GM21447 (cell line): ENCODE data around the gene HOXB2.

Source experiments
- ATAC-seq: cut with Tn5 transposase; IDR thresholded peaks from one replicate; pipeline ENCODE4 v1.9.1; 2021; ENCODE audit not compliant: unreplicated experiment

The HOXB2 gene

DNA sequence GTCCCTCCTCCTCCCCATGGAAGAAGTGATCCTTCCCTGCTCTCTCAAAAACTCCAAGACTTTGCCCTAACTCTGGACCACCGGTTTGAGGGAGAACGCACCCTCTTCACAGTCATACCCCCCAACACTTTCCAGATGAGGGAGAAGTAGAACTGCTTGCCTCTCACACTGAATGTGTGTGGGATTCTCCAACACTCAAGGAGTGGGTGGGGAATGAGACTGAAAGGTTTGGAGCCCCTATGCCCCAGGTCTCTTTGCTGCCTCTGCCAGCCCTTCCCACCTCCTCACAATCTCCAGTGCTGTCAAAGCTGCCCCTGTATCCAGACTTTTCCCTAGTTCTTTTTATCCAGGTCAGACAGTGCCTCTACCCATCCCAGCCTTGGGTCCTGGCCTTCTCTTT lies 21.8 kb upstream of the HOXB2 start:
- no peak for ATAC-seq

DNA sequence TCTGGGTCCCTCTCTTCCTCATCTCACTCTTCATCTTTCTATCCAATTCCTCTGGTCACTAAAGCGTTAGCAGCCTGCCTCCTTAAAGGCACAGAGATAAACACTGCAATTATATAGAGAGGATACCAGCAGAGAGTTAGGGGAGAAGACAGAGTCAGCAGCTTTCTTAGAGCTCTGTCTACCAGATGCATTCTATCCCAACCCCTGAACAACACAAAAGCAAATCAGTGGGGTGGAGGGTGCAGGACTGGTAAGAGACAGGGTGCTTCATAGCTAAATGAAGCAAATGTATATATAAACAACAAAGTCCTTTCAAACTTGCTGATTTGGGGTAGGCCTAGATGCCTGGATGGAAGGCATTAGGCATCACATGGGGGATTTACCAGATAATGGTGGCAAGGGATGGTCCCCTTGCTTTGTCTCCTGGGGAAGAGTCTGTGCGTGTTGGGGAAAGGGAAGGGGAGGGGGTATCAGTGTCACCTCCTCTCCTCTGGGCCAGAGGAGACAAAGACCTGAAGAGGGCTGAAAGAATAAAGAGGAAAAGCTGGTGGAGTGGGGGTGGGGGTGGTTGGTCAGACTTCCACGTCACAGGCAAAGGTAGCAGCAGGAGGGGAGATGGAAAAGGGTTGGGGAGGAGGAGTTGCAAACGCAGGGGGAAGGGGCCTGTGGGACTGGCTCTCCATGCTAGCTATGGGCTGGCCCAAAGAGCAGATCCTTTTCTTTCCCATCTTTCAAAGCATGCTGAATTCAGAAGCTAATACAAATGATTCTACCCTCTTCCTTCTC lies 21.2 kb upstream of the HOXB2 start:
- ATAC-seq: no peak

DNA sequence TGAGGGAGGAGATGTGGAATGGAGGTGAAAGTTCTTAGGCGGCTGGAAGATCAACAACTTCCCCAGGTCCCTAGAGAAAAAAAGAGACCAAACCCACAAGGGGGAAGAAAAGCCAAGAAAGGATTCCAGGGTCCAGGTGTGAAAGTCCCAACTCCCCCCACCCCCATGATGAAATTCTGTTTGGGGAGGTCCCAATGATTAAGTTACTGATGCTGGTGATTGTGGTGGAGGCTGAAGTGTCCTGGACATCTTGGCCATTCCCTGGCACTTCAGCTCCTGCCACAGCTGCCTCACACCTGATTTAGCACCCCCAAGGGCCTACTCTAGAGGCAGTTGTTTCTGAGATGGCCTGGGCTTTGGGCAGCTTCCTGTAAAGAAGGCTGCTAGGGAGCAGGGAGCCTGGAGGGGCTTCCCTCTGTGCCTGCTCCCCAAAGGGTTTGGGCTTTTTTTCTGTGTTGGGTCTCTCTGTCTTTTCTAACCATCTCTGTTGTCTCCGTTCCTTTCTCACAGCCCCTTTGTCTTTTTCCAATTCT lies 20.2 kb upstream of the HOXB2 start:
- no peak for ATAC-seq

DNA sequence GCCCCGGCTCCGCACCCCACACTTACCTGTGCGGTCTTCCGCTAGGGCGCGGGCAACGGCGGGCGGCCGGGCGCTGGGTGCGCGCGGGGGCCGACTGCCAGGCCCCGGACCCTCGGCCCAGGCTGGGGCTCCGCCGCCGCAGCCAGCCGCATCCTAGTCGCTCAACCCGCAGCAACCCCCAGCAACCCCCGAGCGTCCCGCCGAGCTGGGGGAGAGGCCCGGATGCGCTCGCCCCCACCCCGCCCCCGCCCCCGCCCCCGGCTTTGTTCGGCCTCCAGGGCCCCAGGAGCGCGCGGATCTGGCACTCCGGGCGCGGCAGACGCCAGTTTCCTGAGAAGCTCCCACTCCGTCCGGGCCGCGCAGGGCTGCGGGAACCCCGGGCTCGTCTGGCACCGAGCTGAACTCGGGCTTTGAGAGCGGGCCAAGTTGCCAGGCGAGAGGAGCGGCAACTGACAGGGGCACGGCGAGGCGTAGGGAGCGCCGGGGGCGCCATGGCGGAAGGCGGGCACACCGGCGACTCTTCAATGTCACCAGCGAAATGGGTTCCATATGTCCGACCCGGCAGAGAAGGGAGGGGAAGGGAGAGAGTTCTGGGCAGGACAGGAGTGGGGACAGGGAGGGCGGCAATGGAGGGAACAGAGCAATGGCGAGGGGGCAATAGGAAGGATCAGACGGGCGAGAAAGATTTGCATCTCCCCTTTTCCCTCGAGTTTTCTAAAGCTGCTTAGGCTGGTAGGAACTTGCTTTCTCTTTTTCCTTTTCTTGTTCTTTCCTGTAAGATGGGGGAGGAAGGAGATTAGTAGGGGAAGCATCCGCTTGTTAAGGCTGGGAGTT lies 19.5 kb upstream of the HOXB2 start:
- no peak for ATAC-seq

DNA sequence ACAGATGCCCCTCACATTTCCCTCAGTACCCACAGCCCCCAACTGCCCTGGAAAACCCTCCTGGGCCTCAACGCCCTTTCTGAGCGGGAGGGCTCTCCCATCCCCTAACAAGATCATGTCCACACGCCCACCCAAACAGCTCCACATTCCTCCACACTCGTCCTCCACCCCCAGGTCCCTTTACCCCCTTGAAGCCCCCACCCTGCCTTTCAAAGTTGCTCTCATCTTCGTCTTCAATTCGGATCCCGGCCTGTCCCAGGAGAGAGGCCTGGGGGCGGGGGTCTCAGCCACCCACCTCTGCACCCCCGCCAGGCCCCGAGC lies 18.9 kb upstream of the HOXB2 start:
- no peak for ATAC-seq

DNA sequence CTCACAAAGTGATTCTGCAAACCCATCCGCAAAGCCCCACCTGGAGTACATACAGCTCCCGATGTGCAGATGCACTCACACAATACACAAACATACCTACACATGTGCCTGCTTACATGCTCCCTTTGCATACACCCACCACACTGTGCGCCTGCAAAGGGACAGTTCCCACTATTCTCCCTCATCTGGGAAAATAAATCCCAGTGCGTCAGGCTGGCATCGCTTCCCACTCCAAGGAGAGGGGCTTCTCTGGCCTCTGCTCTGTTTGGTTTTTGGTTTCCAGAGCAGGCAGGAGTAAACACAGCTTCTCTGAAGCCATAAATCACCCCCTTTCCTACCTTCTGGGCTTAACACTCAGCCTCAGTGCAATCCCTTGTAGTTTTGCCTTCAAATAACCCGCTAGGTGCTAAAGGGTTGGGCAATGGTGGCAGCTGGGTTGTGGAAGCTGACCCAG lies 18.5 kb upstream of the HOXB2 start:
- no peak for ATAC-seq

DNA sequence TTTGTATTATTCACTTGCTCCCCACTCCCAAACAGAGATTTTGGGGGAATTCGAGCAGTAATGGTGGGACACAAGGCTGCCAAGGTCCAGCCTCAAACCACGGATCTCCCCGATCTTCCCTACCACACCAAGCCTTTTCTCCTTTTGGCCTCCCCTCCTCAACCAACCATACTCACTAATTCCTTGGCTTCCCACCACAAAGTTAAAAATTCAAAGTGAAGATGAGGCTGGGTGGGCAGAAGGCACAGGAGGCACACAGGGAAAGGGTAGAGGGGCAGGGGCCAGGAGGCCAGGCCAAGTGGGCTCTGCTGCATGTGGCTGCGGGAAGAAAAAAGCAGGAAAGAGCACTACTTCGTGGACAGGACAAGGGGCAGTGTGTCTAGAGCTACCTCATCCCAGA lies 18.0 kb upstream of the HOXB2 start:
- no peak for ATAC-seq

DNA sequence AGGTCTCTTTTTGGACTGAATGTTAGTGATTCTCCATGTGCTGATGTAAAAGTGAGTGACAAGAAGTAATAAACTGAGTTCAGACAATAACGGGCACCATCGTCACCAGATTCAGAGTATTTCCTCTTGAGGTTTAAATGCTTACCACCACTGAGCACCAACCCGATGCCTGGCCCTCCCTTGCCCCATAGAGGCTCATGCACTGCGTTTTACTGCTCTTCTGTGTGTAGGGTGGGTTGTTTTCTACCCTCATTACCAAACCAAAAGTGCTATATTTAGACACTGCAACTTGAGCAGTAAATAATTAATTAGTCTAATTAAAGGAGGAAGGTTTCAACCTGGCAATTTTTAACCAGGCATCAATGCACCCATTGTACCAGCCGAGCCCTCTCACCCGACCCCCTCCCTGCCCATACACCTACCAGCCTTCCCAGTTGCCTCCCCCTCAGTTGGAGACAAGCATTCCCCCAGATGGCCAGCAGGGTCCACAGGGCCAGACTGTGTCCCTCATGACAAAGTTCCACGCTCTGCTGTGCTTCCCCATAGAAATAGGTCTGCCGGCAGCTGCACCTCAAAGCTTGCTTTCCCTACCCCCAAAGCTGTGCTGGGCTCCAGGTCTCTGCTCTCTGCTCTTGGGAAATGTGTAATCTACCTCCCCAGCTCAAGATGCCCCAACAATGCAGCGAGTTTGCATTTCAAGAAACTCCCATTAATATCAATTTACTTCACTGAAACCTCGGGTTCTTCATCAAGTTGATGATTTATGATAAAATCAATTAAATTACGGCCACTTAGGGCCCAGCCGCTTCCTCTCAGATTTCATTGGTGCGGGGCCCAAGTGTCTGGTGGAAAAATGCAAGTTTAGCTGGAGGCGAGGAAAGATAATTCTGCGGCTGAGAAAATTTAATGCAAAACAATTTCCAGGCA lies 17.2 kb upstream of the HOXB2 start:
- peak; percentile 61 for ATAC-seq

DNA sequence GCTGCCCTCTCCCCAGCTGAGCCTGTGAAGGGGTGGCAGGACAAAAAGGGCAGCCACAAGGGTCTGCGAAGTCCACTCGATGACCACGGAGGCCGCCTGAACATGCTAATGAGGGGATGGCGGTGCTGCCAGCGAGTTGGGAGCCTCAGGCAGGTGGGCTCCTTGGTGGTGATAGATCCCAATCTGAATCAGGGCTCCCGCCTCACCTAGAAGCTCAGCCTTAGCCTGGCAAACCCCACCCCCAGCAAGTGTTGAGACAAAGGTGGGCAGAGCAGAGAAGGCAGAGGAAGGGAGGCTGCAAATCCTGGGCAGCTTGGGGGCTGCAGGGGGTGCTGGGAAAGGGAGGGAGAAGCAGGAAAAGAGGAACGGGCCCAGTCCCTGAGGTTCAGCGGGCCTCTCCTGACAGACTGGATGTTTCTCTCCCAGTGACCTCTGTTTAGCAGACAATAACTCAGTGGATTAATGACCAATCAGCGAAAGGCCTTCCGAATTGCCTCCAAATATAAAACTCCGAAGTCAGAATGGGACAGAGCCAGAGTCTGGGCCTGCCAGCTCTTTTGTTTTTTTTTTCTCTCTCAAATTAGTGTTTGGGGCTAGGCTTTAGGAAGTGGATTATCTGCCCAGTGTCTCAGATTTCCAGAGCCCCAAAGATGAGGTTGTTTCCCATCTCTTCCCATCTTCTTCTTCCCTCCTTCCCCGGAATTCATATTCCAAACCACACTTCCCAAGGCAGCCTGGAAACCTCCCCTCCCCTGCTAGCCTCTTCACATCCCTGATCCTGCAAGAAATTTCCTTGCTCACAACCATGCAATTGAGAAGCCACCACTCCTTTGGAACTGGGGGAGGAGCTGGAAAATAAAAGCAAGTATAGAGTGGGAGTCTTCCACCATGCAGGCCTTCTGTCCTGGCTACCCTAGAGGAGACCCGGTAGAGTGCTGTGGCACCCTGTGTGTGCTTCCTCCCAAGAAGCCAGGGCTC lies 15.2 kb upstream of the HOXB2 start:
- no peak for ATAC-seq

DNA sequence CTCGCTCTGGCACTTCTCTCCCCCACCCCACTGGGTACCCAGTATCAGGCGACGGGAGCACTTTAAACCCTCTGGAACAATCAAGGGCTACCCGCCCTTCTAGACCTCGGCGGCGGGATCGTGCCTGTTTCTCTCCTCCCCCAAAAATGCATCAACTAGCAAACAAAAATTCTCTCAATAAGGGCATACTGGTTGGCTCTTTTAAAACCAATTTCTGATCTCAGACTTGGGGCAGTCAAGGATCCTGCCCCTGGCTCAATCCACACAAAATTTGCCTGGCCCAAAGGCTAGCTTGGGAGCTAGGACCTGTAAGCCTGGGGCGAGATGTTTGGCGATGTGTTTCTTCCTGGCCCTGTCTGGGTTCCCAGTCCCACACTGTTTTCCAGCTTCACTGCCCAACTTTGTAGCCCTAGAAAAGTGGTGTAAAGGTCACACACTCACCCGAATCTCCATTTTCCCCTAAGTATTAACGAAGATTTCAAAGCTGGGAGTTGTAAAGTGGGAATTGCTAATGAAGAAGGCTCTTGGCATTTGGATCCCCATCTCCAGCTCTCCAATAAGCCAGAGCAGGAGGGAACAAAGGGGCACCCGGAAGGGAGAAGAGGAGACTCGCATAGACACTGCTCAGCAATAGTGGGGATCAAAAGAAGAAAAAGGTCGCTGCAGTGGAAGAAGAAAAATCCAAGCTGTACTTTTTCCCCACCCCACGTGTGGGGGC lies 14.4 kb upstream of the HOXB2 start:
- ATAC-seq: no peak

DNA sequence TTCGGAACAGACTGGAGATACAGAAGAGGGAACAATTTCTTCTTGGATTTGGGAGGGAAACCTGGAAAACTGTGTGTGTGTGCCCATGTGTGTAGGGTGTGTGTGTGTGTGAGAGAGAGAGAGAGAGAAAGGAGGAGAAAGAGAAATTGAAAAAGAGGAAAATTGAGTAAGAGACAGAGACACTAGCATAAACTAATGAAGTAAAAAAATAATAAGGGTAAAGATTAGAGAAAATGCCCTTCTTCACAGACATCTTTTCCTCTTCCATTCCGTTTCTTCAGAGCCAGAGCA lies 13.9 kb upstream of the HOXB2 start:
- no peak for ATAC-seq

DNA sequence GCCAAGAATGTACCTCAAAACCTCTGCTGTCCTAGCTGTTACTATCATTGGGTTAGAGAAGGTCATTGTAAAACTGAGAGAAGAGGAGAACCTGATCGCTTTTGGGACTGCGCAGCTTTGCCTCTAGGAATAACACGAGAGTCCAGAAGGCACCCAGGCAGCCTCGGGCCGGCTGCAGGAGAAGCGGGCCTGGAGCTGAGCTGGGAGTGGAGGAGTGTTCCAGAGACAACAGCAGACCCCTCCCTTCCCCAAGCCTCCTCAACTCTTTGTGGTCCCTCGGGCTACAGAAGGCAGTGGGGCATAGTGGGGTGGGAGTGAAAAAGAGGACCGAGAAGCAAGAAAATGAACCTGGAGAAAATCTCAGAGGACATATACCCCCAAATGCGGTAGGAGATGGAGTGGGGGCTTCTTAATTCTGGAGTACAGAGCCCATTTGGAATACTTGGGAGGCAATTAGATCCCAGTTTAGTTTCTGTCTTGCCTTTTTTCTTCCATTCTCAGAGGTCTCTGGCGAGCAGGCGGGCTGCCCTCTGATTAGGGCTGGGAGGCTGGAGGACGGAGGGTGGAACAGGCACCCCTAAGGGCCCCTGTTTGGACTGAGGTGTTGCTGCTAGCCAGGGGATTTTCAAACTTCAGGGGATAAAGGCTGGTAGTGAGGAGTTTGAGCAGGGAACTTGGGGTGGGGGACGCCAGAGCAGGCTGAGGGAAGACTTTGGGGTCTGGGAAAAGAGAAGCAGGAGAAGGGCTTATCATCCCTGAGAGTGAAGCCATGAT lies 13.3 kb upstream of the HOXB2 start:
- no peak for ATAC-seq

DNA sequence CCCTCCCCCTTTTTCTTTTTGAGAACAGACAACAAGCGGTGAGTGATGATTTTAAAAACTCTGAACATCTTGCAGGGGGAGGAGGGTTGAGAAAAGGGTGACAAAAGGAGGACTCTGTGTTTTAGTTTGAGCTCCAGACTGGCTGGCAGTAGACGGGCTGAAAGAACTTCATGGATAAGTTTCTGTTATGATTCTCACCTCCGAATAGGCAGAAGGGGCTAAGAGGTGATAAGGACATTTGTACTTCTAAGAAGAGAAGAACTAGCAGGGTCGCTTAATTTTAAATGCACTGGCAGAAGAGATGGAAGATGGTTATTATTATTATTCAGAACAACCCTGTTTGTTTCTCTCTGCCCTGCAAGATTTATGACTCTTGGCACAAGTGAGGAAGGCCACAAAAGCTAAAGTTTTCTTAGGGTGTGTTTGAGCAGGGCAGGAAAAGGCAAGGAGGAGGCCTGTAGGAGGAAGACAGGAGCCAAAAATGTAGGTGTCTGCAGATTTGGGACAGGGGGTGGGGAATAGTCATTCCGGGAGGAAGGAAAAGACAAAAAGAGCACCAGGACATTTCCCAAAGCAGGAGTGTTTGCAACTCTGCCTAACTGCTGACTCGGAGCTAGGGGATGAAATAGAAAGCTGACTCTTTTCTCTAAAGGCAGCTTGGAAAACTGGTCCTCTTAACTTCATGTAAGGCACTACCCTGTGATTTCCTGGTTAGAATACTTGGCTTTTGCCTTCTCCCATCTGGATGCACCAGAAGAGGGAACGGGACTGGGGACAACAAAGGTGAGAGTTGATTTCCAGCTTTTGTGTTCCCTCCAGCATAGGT lies 11.9 kb upstream of the HOXB2 start:
- no peak for ATAC-seq

DNA sequence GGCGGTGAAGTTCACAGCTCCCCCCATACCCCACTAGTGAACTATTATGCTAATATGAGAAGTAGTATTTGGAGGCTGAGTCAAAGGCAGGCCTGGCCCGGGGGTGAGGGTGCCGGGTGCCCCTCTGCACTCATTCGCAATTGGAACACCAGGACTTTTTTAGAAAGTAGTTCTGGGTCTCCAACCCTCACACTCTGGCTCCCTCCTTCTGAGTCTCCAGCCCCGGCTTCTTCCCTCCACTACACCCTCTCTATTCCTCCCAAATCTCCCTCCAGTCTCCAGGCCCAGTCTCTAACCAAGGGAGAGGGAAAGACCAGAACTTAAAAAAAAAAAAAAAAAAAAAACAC lies 11.3 kb upstream of the HOXB2 start:
- ATAC-seq: no peak

DNA sequence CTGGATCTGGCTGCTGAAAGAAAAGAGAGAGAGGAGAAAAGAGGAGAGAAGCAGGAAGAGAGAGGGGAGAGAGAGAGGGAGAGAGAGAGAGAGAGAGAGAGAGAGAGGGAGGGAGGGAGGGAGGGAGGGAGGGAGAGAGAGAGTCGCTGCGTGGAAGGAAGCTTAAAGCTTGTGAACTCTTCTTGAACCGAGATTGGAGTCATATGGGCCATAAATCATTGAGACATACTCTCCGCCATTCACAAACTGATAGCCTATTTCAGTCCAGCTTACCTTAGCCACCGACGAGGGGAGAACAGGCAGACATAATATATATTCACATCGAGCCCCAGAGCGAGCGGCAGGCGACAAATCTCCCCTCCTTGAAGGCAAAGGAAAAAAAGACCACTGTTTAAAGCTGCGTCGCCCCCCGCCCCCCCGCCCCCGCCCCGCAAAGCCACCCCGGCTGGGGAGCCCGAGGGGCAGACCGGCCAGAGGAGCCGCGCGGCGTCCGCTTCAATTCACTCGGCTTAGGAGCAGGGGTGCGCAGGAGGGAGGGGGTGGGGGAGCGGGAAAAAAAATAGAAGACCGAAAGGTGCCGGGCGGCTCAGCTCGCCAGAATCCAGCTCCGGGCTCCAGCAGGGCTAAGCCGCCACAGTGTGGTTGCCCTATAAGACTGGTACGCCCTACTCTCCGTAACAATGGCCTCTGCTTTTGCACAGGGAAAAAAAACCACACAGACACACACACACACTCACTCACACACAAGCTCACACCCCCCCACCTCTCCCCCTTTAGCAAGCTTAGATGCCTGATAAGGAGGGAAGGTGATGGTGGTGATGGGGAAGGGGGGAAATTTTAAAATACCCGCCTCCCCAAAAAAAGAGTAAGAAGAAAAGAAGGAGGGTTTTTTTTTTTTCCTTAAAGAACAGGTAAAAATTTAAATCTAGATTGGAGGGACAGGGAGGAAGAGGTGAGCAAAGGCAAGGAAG lies 10.6 kb upstream of the HOXB2 start:
- ATAC-seq: no peak

DNA sequence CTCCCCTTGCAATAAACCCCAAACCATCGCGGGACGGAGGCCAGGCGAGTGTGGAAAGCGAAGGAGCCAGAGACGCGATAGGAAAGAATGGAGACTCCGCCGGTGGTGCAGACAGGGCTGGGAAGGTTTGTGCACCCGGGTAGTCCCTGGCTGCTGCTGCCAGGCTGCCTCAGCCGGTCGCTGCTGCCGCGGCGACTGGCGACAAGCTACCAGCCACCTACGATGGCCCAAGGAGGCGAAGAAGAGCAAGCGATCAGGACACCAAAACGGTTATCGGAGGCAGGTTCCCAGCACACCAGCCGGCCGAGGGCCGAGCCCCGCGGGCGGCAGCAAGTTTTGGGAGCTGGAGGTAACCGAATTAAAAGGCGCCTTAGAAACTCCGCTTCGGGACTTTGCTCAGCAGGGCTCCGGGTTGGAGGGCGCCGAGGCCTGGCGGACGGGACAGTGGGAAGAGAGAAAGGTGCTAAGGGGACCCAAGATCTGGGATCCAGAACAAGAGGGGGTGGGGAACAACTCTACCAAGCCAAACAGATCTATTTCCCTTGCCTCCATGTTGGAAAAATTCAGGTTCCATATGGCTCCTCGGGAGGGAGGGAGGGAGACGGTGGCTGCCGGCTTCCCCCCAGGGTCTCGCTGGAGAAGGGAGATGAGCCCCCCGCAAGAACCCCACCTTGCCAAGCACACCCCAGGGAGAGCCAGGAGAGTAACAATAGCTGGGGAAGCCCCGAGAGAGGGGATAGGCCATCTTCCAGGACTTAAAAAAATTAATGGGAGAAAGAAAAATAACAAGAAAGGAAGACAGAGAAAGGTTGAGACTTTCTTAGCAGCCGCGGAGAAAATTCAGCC lies 9.7 kb upstream of the HOXB2 start:
- no peak for ATAC-seq
